Measurements from ENCODE around the gene TACR2. TPM values are rescaled to one million over a fixed set of nuclear protein-coding genes. Genes with fewer than 3 reads are reported as not detected.

Gene TACR2
- total RNA-seq, 1 donor from 2014 or later: not detected

DNA sequence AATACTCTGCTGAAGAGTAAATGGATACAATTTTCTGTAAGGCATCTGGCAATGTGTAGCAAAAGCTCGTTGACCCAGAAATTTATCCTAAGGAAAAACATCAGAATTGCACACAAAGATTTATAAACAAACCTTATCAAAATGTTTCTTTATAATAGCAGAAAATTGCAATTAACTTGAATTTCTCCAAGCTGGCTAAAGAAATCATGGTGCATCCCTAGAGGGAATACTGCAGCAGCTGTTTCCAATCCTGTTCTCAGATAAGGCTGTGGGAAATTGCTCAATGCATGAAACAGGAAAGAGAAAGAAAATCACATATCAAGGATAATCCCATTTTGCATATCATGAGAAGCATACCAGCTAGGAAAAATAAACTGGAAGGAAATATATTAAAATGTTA is 18.7 kb downstream of the TACR2 start:
- Mint-ChIP-seq H3K36me3 (ENCODE audit: unreplicated experiment) (peaks cover 32% of the 10 kb centered on the region), H3K4me1 (ENCODE audit: unreplicated experiment) (no peaks in the 10 kb centered on the region), H3K27ac (ENCODE audit: unreplicated experiment) (no peak overlapping the region), H3K4me3 (ENCODE audit: unreplicated experiment) (no peak overlapping the region), H3K9me3 (ENCODE audit: unreplicated experiment) (no peaks in the 10 kb centered on the region), H3K27me3 (ENCODE audit: unreplicated experiment) (no peaks in the 10 kb centered on the region)
- TF ChIP-seq, protein P1, sequence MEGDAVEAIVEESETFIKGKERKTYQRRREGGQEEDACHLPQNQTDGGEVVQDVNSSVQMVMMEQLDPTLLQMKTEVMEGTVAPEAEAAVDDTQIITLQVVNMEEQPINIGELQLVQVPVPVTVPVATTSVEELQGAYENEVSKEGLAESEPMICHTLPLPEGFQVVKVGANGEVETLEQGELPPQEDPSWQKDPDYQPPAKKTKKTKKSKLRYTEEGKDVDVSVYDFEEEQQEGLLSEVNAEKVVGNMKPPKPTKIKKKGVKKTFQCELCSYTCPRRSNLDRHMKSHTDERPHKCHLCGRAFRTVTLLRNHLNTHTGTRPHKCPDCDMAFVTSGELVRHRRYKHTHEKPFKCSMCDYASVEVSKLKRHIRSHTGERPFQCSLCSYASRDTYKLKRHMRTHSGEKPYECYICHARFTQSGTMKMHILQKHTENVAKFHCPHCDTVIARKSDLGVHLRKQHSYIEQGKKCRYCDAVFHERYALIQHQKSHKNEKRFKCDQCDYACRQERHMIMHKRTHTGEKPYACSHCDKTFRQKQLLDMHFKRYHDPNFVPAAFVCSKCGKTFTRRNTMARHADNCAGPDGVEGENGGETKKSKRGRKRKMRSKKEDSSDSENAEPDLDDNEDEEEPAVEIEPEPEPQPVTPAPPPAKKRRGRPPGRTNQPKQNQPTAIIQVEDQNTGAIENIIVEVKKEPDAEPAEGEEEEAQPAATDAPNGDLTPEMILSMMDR (IDR thresholded peaks at IDR 0.05): no peak
- no peak for DNase-seq (ENCODE audit: extremely low spot score, unreplicated experiment)

DNA sequence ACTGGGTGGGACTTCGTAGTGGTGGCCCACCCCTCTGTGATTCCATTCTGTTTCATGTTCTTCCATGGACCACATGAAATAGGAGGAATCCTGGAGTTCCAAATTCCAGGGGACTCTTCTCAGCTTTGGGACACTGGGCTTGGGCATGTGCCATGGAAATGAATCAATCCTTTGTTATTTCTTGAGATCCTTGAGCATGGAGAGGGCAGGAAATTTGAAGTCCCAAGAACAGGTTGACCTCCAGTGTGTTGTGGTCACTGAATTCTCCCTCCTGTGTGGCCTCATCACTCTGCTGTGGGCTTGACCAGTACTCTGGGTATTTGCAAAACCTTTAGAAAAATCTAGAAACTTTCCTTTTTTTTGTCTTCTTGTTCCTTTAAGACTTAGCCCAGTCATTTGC is 22.7 kb downstream of the TACR2 start:
- H3K36me3 Mint-ChIP-seq (ENCODE audit: unreplicated experiment): peaks cover 16% of the 10 kb centered on the region
- H3K4me1 Mint-ChIP-seq (ENCODE audit: unreplicated experiment): peaks cover 18% of the 10 kb centered on the region
- H3K9me3 Mint-ChIP-seq (ENCODE audit: unreplicated experiment): no peaks in the 10 kb centered on the region
- no peak overlapping the region for H3K4me3 Mint-ChIP-seq (ENCODE audit: unreplicated experiment)
- H3K27me3 Mint-ChIP-seq (ENCODE audit: unreplicated experiment): no peaks in the 10 kb centered on the region
- TF ChIP-seq, protein P1 (IDR thresholded peaks at IDR 0.05): no peak
- H3K27ac Mint-ChIP-seq (ENCODE audit: unreplicated experiment): no peak overlapping the region
- DNase-seq (ENCODE audit: extremely low spot score, unreplicated experiment): no peak

DNA sequence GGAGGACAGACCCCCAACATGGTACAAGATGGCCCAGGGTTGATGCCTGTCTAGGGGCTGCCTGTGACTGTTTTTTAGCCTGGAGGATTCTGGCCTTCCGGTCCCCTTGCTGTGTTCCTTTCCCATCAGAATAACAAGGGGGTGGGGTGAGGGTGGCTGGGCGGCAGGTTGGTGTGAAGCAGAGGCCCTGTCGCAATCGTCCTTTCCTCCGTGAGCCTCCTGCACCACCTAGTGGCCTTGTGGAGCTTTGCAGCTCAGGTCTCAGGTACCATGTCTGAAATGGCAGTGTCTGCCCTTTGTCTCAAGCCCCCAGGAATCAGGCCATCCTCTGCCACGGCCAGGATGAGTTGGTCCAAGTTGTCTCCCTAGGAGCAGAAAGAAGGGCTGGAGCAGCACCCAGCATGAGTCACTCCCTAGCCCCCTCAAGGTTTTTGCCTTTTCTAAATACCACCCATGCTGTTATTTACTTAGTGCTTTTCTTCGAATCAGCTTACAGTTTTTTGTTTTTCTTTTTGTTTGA is 24.2 kb downstream of the TACR2 start:
- Mint-ChIP-seq H3K4me1 (ENCODE audit: unreplicated experiment) (peaks cover 18% of the 10 kb centered on the region), H3K9me3 (ENCODE audit: unreplicated experiment) (no peaks in the 10 kb centered on the region), H3K27ac (ENCODE audit: unreplicated experiment) (no peak overlapping the region), H3K27me3 (ENCODE audit: unreplicated experiment) (no peaks in the 10 kb centered on the region), H3K36me3 (ENCODE audit: unreplicated experiment) (peaks cover 20% of the 10 kb centered on the region), H3K4me3 (ENCODE audit: unreplicated experiment) (no peak overlapping the region)
- peak; percentile 93 for DNase-seq (ENCODE audit: extremely low spot score, unreplicated experiment)
- TF ChIP-seq, protein P1 (IDR thresholded peaks at IDR 0.05): peak; percentile 94

DNA sequence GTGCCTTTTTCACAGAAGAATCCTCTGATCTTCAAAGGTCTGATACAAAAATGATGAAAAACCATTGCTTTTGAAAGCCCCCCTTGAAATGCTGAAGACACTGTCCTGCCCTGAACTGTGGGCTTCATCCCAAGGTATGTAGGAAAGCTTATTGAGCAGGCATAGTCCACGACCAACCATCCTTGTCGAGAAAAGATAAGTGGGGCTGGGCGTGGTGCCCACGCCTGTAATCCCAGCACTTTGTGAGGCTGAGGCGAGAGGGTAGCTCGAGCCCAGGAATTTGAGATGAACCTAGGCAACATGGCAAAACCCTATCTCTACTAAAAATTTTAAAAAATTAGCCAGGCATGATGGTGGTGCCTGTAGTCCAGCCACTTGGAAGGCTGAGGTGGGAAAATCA is 25.6 kb downstream of the TACR2 start:
- H3K36me3 Mint-ChIP-seq (ENCODE audit: unreplicated experiment): peaks cover 19% of the 10 kb centered on the region
- TF ChIP-seq, protein P1 (IDR thresholded peaks at IDR 0.05): no peak
- H3K4me3 Mint-ChIP-seq (ENCODE audit: unreplicated experiment): no peak overlapping the region
- no peaks in the 10 kb centered on the region for H3K27me3 Mint-ChIP-seq (ENCODE audit: unreplicated experiment)
- DNase-seq (ENCODE audit: extremely low spot score, unreplicated experiment): no peak
- no peak overlapping the region for H3K27ac Mint-ChIP-seq (ENCODE audit: unreplicated experiment)
- H3K9me3 Mint-ChIP-seq (ENCODE audit: unreplicated experiment): no peaks in the 10 kb centered on the region
- H3K4me1 Mint-ChIP-seq (ENCODE audit: unreplicated experiment): peaks cover 18% of the 10 kb centered on the region

DNA sequence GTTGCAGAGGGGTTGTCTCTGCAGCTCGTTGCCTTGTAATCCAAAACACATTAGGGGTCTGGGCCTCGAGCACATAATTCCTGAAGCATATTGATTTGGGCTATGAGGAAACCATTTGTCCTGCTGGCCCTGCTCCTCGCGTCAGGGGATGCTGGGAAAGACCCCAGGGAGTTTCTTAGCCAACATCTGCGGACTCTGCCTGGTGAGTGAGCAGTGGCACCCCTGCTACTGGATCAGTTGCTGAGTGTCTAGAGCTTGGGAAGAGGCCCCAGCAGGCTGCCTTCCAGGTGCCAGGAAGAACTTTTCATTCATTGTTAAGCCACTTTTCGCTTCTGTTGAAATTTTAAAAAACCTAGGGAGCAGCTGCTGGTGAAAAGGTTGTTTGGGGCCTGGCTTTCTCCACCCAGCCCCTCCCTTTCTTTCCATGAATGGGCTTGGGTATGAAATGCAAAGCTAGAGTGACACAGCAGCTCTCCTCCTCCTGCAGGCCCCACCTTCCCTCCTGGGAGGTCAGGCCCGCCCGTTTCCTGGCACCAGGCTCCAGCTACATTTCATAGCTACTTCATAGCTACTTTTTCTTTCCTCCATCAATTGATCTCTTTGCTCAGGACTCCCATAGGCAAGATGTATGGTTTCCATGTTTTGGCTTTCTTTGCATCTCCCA is 26.8 kb downstream of the TACR2 start:
- H3K27ac Mint-ChIP-seq (ENCODE audit: unreplicated experiment): peak overlapping the region; percentile 38
- peaks cover 25% of the 10 kb centered on the region for H3K36me3 Mint-ChIP-seq (ENCODE audit: unreplicated experiment)
- H3K27me3 Mint-ChIP-seq (ENCODE audit: unreplicated experiment): no peaks in the 10 kb centered on the region
- DNase-seq (ENCODE audit: extremely low spot score, unreplicated experiment): no peak
- peaks cover 18% of the 10 kb centered on the region for H3K4me1 Mint-ChIP-seq (ENCODE audit: unreplicated experiment)
- H3K4me3 Mint-ChIP-seq (ENCODE audit: unreplicated experiment): no peak overlapping the region
- no peaks in the 10 kb centered on the region for H3K9me3 Mint-ChIP-seq (ENCODE audit: unreplicated experiment)
- TF ChIP-seq, protein P1 (IDR thresholded peaks at IDR 0.05): no peak
